ENCODE measurements around the gene TTYH3.

Gene TTYH3

DNA sequence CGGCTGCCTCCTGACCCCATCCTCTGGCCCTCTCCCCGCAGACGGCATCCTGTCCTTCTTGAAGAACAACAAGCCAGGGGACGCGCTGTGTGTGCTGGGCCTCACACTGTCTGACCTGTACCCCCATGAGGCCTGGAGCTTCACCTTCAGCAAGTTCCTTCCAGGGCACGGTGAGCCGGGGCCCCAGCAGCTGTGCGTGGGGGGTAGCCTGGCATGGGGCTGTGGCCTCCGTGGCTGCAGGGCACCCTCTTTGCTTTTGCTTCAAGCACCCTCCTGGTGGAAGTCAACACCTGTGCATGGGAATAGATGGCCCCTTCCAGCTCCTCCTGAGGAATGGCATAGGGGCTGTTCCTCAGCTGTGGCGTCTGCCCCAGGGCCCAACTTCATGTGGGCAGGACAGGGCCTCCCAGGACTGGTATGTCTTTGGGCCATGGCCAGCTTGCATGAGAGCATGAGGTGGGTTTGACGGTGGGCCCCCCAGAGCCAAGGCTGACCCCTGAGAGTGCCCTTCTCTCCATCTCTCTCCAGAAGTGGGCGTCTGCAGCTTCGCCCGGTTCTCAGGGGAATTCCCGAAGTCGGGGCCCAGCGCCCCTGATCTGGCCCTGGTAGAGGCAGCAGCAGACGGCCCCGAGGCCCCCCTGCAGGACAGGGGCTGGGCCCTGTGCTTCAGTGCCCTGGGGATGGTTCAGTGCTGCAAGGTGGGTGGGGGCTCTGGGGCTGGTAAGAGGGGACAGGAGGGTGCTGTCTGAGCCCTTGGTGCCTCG, 76.9 kb downstream of the TTYH3 start:
- Histone ChIP-seq H3K36me3 (ENCODE audit: control insufficient read depth, insufficient read depth, low read length) (no peaks in the 10 kb centered on the region), H3K9me3 (ENCODE audit: control insufficient read depth, insufficient read depth, low read depth, low read length) (no peaks in the 10 kb centered on the region), H3K4me1 (ENCODE audit: control insufficient read depth, insufficient read depth, low read length) (peaks cover 14% of the 10 kb centered on the region; the same call in 1 of the 2 replicates), H3K9ac (ENCODE audit: low read length) (no peak overlapping the region), H3K4me3 (ENCODE audit: low read depth, low read length) (no peak overlapping the region), H3K27me3 (ENCODE audit: control insufficient read depth, insufficient read depth, low read length) (no peaks in the 10 kb centered on the region), H3K27ac (ENCODE audit: low read depth, low read length) (no peak overlapping the region)

DNA sequence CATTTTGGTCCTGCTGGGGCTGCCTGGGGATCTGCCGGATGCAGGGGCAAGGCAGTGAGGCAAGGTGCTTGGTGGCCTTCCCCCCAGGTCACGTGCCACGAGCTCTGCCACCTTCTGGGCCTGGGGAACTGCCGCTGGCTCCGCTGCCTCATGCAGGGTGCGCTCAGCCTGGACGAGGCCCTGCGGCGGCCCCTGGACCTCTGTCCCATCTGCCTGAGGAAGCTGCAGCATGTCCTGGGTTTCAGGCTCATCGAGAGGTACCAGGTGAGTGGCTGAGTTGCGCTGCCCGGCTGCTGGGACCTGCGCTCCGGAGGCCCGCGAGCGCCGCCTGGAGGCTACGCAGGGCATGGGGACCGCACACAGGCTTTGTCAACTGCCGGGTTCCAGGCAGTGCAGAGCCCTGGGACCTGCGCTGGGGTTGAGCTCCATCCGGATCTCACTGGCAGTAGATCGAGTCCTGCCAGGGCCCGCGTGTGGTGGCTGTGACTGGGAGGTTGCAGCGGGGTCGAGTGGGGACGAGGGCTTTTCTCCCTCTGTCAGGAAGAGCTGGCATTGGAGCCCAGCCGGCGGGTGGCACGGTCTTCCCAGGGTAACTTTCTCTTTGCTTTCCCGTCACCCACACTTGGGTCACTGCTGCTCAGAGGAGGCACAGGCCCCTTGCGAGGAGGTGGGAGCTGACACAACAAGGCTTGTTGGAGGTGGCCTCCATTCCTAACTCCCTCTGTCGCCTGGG, 77.9 kb downstream of the TTYH3 start:
- peaks cover 15% of the 10 kb centered on the region; the same call in 1 of the 2 replicates for H3K4me1 ChIP-seq (ENCODE audit: control insufficient read depth, insufficient read depth, low read length)
- no peak overlapping the region for H3K27ac ChIP-seq (ENCODE audit: low read depth, low read length)
- H3K27me3 ChIP-seq (ENCODE audit: control insufficient read depth, insufficient read depth, low read length) = no peaks in the 10 kb centered on the region
- no peak overlapping the region for H3K9ac ChIP-seq (ENCODE audit: low read length)
- no peak overlapping the region for H3K4me3 ChIP-seq (ENCODE audit: low read depth, low read length)
- no peaks in the 10 kb centered on the region for H3K36me3 ChIP-seq (ENCODE audit: control insufficient read depth, insufficient read depth, low read length)
- H3K9me3 ChIP-seq (ENCODE audit: control insufficient read depth, insufficient read depth, low read depth, low read length) = no peaks in the 10 kb centered on the region

DNA sequence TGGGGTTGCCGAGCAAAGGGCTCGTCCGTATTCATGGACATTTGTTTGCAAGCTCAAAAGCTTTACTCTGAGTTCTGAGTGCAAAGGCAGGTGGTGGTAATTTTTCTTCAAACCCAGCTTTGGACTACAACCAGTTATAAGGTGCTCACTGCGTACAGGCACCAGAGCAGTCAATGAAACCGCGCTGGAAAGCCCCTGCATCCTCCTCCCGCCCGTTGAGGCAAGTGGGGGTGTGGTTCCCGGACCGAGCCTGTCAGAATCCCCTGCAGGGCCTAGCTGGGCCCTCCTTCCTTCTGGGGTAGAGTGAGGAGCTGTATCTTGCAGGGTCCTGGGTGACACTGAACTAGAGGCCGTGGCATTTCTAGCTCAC, 78.5 kb downstream of the TTYH3 start:
- Histone ChIP-seq H3K9ac (ENCODE audit: low read length) (no peak overlapping the region), H3K9me3 (ENCODE audit: control insufficient read depth, insufficient read depth, low read depth, low read length) (no peaks in the 10 kb centered on the region), H3K27me3 (ENCODE audit: control insufficient read depth, insufficient read depth, low read length) (no peaks in the 10 kb centered on the region), H3K27ac (ENCODE audit: low read depth, low read length) (no peak overlapping the region), H3K4me3 (ENCODE audit: low read depth, low read length) (no peak overlapping the region), H3K4me1 (ENCODE audit: control insufficient read depth, insufficient read depth, low read length) (peaks cover 15% of the 10 kb centered on the region; the same call in 1 of the 2 replicates), H3K36me3 (ENCODE audit: control insufficient read depth, insufficient read depth, low read length) (no peaks in the 10 kb centered on the region)

- no peak overlapping the region for H3K9ac ChIP-seq (ENCODE audit: low read length)
- no peak overlapping the region for H3K4me3 ChIP-seq (ENCODE audit: low read depth, low read length)
Measured at GRCh38 chr7:2710901-2711551, 79.2 kb downstream of the TTYH3 start.

DNA sequence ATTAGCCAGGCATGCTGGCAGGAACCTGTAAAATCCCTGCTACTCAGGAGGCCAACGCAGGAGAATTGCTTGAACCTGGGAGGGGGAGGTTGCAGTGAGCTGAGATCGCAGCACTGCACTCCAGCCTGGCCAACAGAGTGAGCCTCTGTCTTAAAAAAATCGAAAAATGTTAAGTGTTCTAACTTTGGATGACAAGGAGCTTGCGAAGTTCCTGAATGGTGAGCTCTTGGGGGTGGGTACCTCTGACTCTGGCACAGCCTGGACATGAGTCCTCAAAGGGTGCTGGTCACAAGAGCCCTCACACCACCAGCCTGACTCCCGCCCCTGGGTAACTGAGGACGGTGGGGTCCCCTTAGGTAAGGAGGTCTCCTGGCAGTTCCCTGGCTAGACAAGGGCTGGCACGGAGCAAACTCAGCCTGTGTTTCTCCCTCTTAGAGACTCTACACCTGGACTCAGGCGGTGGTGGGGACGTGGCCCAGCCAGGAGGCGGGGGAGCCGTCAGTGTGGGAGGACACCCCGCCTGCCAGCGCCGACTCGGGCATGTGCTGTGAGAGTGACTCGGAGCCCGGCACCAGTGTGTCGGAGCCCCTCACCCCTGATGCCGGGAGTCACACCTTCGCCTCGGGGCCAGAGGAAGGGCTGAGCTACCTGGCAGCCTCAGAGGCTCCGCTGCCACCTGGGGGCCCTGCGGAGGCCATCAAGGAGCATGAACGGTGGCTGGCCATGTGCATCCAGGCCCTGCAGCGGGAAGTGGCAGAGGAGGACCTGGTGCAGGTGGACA, 80.3 kb downstream of the TTYH3 start:
- Histone ChIP-seq H3K27me3 (ENCODE audit: control insufficient read depth, insufficient read depth, low read length) (no peaks in the 10 kb centered on the region), H3K36me3 (ENCODE audit: control insufficient read depth, insufficient read depth, low read length) (peaks cover 4% of the 10 kb centered on the region), H3K4me3 (ENCODE audit: low read depth, low read length) (no peak overlapping the region), H3K9ac (ENCODE audit: low read length) (no peak overlapping the region), H3K27ac (ENCODE audit: low read depth, low read length) (no peak overlapping the region), H3K9me3 (ENCODE audit: control insufficient read depth, insufficient read depth, low read depth, low read length) (no peaks in the 10 kb centered on the region), H3K4me1 (ENCODE audit: control insufficient read depth, insufficient read depth, low read length) (peaks cover 14% of the 10 kb centered on the region; the same call in 1 of the 2 replicates)

More at GRCh38 chr7:2710901-2711551, 79.2 kb downstream of the TTYH3 start:
- no peaks in the 10 kb centered on the region for H3K36me3 ChIP-seq (ENCODE audit: control insufficient read depth, insufficient read depth, low read length)
- no peaks in the 10 kb centered on the region for H3K27me3 ChIP-seq (ENCODE audit: control insufficient read depth, insufficient read depth, low read length)
- peaks cover 15% of the 10 kb centered on the region; the same call in 1 of the 2 replicates for H3K4me1 ChIP-seq (ENCODE audit: control insufficient read depth, insufficient read depth, low read length)
- no peaks in the 10 kb centered on the region for H3K9me3 ChIP-seq (ENCODE audit: control insufficient read depth, insufficient read depth, low read depth, low read length)
- no peak overlapping the region for H3K27ac ChIP-seq (ENCODE audit: low read depth, low read length)

DNA sequence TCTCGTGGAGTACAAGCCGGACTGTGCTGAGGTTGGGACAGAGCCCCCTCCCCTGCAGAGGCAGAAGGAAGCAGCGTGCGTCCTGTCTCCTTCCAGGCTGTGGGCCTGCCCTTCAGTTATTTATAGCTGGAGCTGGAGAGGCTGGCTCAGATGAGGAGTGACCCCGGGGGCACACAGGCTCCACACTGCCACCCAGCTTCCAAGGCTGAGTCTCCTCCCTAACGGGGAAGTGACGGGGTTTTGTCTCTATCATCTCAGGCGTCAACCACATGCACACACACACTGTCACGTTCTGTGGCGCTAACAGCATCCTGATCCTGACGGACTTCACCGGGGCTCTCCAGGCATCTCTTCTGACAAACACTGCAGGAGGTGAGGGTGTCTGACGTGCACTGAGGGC, 81.6 kb downstream of the TTYH3 start:
- peaks cover 8% of the 10 kb centered on the region; the same call in 1 of the 2 replicates for H3K4me1 ChIP-seq (ENCODE audit: control insufficient read depth, insufficient read depth, low read length)
- H3K9ac ChIP-seq (ENCODE audit: low read length) = no peak overlapping the region
- no peak overlapping the region for H3K27ac ChIP-seq (ENCODE audit: low read depth, low read length)
- no peaks in the 10 kb centered on the region for H3K27me3 ChIP-seq (ENCODE audit: control insufficient read depth, insufficient read depth, low read length)
- H3K36me3 ChIP-seq (ENCODE audit: control insufficient read depth, insufficient read depth, low read length) = peaks cover 11% of the 10 kb centered on the region
- no peak overlapping the region for H3K4me3 ChIP-seq (ENCODE audit: low read depth, low read length)
- no peaks in the 10 kb centered on the region for H3K9me3 ChIP-seq (ENCODE audit: control insufficient read depth, insufficient read depth, low read depth, low read length)

DNA sequence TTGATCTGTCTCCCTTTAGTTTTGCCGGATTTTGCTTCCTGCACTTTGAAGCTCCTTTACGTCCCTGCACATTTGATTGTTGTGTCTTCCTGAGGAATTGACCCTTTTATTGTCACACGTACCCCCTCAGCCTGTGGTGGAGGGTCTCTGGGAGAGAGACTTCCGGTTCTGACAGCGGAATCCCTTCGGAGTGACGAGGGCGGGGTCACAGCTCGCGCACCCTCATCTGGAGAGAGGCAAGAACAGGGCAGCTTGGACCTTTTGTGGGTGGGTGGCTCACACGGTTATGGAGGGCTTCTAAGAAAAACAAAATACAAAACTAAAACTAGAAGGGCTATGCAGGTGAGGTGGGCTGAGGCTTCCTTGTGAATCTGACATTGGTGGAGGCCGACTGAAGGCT, 82.2 kb downstream of the TTYH3 start:
- Histone ChIP-seq H3K27me3 (ENCODE audit: control insufficient read depth, insufficient read depth, low read length) (no peaks in the 10 kb centered on the region), H3K4me1 (ENCODE audit: control insufficient read depth, insufficient read depth, low read length) (peaks cover 8% of the 10 kb centered on the region; the same call in 1 of the 2 replicates), H3K9me3 (ENCODE audit: control insufficient read depth, insufficient read depth, low read depth, low read length) (no peaks in the 10 kb centered on the region), H3K9ac (ENCODE audit: low read length) (no peak overlapping the region), H3K36me3 (ENCODE audit: control insufficient read depth, insufficient read depth, low read length) (peaks cover 13% of the 10 kb centered on the region), H3K4me3 (ENCODE audit: low read depth, low read length) (no peak overlapping the region), H3K27ac (ENCODE audit: low read depth, low read length) (no peak overlapping the region)

All from HUES6 (cell line).